Fibroblast of lung (primary cell): Measurements from ENCODE around the gene CCDC169. TPM values are rescaled to one million over a fixed set of nuclear protein-coding genes. Genes with fewer than 3 reads are reported as not detected.

ENCODE experiments used
- DNase-seq, 2 donors: peaks; one replicate each; pipeline versions ENCODE4 v3.0.0 to v3.0.0-alpha.2; 2010; ENCODE audit warnings: low read depth in 2 of 2
- H2AFZ ChIP-seq: 2 replicates; pipeline ENCODE4 v1.5.1; 2012; ENCODE audit warnings: low read length, control low read depth, inconsistent platforms
- H3K27ac ChIP-seq: 2 replicates; pipeline ENCODE4 v1.5.1; 2011; ENCODE audit warnings: low read length, control low read depth; ENCODE audit not compliant: insufficient read depth
- H3K27me3 ChIP-seq: 2 replicates; pipeline ENCODE4 v1.5.1; 2011; ENCODE audit warnings: mild to moderate bottlenecking, low read length; ENCODE audit not compliant: control insufficient read depth, insufficient read depth
- H3K36me3 ChIP-seq: 2 replicates; pipeline ENCODE4 v1.5.1; 2011; ENCODE audit warnings: low read length; ENCODE audit not compliant: control insufficient read depth, insufficient read depth
- H3K4me1 ChIP-seq: 2 replicates; pipeline ENCODE4 v1.5.1; 2011; ENCODE audit warnings: low read length; ENCODE audit not compliant: control insufficient read depth, insufficient read depth; ENCODE audit errors: extremely low read depth
- H3K4me2 ChIP-seq: 2 replicates; pipeline ENCODE4 v1.5.1; 2011; ENCODE audit warnings: low read length, control low read depth; ENCODE audit not compliant: insufficient read depth; ENCODE audit errors: extremely low read depth
- H3K4me3 ChIP-seq, 4 experiments: fragments of 200-600 bp in 1 of 4; sonication (generic) in 1 of 4; replicated peaks in 1 of 4; 2 replicates each; pipeline ENCODE4 v1.5.1; 2011 to 2016; ENCODE audit warnings: low read length in 4 of 4, low read depth in 3 of 4, mild to moderate bottlenecking in 3 of 4, control low read depth in 2 of 4, inconsistent platforms in 1 of 4, mixed read lengths in 1 of 4; ENCODE audit not compliant: insufficient read depth in 1 of 4; ENCODE audit errors: control extremely low read depth in 1 of 4
- H3K79me2 ChIP-seq: 2 replicates; pipeline ENCODE4 v1.5.1; 2012; ENCODE audit warnings: mild to moderate bottlenecking, low read length, inconsistent platforms; ENCODE audit not compliant: control insufficient read depth, insufficient read depth
- H3K9ac ChIP-seq: 2 replicates; pipeline ENCODE4 v1.5.1; 2011; ENCODE audit warnings: mild to moderate bottlenecking, low read length, control low read depth; ENCODE audit not compliant: insufficient read depth
- H3K9me3 ChIP-seq: 2 replicates; pipeline ENCODE4 v1.5.1; 2012; ENCODE audit warnings: low read depth, low read length; ENCODE audit not compliant: control insufficient read depth, insufficient read depth
- H4K20me1 ChIP-seq: 2 replicates; pipeline ENCODE4 v1.5.1; 2011; ENCODE audit warnings: low read length; ENCODE audit not compliant: control insufficient read depth, insufficient read depth; ENCODE audit errors: extremely low read depth
- CTCF ChIP-seq, 2 donors: IDR thresholded peaks in 1 of 2; conservative IDR thresholded peaks in 1 of 2; 1 replicate in 1 of 2; 2 replicates in 1 of 2; pipeline ENCODE4 v1.5.1; 2011 to 2012; ENCODE audit warnings: low read length in 2 of 2, control low read depth in 1 of 2, inconsistent platforms in 1 of 2, low read depth in 1 of 2, mild to moderate bottlenecking in 1 of 2
- EZH2 ChIP-seq: IDR thresholded peaks from 2 replicates; pipeline ENCODE4 v1.5.1; 2012; ENCODE audit warnings: low read length, control low read depth, mild to moderate bottlenecking; ENCODE audit errors: missing control alignments
- polyA plus RNA-seq, 2 donors: library from polyadenylated mRNA; depleted of rRNA in 1 of 2; stranded (reverse) in 1 of 2; unstranded in 1 of 2; fragments of >200 nt; gene quantifications; 2 replicates each; pipeline ENCODE4 v1.2.1, GENCODE V29; 2011 to 2012; ENCODE audit warnings: missing spikeins in 1 of 2
- total RNA-seq: library from RNA; depleted of rRNA; stranded (reverse); fragments of >200 nt; gene quantifications from 2 replicates; pipeline ENCODE4 v1.2.1, GENCODE V29; 2014

Gene CCDC169
- total and polyA plus RNA-seq, 2 donors (not counting 1 experiment from before 2014, with no cell fraction given) = 2.9 to 7.1 TPM

GRCh38 chr13:36192166-36192565, 105.4 kb downstream of the CCDC169 start:
- no peaks in the 10 kb centered on the region for H3K36me3 ChIP-seq
- no peak overlapping the region for H3K4me3 ChIP-seq
- H3K27ac ChIP-seq = no peak overlapping the region
- H3K9ac ChIP-seq = no peak overlapping the region
- no peak for TF ChIP-seq CTCF (conservative IDR thresholded peaks at IDR 0.05 in 1 of 2, IDR thresholded peaks at IDR 0.05 in 1 of 2; ENCODE audit: low read depth in 1 of 2, low read length in 2 of 2)
- H3K79me2 ChIP-seq = no peaks in the 10 kb centered on the region
- H4K20me1 ChIP-seq = no peaks in the 10 kb centered on the region
- no peaks in the 10 kb centered on the region for H3K27me3 ChIP-seq
- no peaks in the 10 kb centered on the region for H3K9me3 ChIP-seq
- no peaks in the 10 kb centered on the region for H3K4me1 ChIP-seq
- no peak overlapping the region for H2AFZ ChIP-seq
- peak in 1 of 2 donors; percentile 13 for DNase-seq
- H3K4me2 ChIP-seq = no peak overlapping the region

- no peaks in the 10 kb centered on the region for H3K27me3 ChIP-seq
- peak in 1 of 2 donors; percentile 49 for DNase-seq
- no peaks in the 10 kb centered on the region for H3K36me3 ChIP-seq
- H3K4me3 ChIP-seq = no peak overlapping the region
- H3K9me3 ChIP-seq = no peaks in the 10 kb centered on the region
- H3K9ac ChIP-seq = no peak overlapping the region
- H3K4me2 ChIP-seq = no peak overlapping the region
- H3K27ac ChIP-seq = no peak overlapping the region
- H3K79me2 ChIP-seq = no peaks in the 10 kb centered on the region
- H2AFZ ChIP-seq = no peak overlapping the region
- no peaks in the 10 kb centered on the region for H4K20me1 ChIP-seq
- no peak for TF ChIP-seq CTCF (conservative IDR thresholded peaks at IDR 0.05 in 1 of 2, IDR thresholded peaks at IDR 0.05 in 1 of 2; ENCODE audit: low read depth in 1 of 2, low read length in 2 of 2)
- H3K4me1 ChIP-seq = no peaks in the 10 kb centered on the region
Measured at GRCh38 chr13:36190771-36191170, 106.8 kb downstream of the CCDC169 start.

- no peaks in the 10 kb centered on the region for H3K79me2 ChIP-seq
- TF ChIP-seq EZH2 = no peak
- TF ChIP-seq CTCF (conservative IDR thresholded peaks at IDR 0.05 in 1 of 2, IDR thresholded peaks at IDR 0.05 in 1 of 2; ENCODE audit: low read depth in 1 of 2, low read length in 2 of 2) = no peak
- H3K4me3 ChIP-seq = no peak overlapping the region
- no peaks in the 10 kb centered on the region for H3K4me1 ChIP-seq
- no peak overlapping the region for H3K9ac ChIP-seq
- no peak overlapping the region for H3K27ac ChIP-seq
- no peaks in the 10 kb centered on the region for H3K9me3 ChIP-seq
- H3K27me3 ChIP-seq = no peaks in the 10 kb centered on the region
- DNase-seq = no peak
- H3K4me2 ChIP-seq = no peak overlapping the region
- H2AFZ ChIP-seq = no peak overlapping the region
- no peaks in the 10 kb centered on the region for H3K36me3 ChIP-seq
- H4K20me1 ChIP-seq = no peaks in the 10 kb centered on the region
Measured at GRCh38 chr13:36188441-36188840, 109.2 kb downstream of the CCDC169 start.
